H1 (cell line): Measurements from ENCODE around the gene LSM2. TPM values are rescaled to one million over a fixed set of nuclear protein-coding genes. Genes with fewer than 3 reads are reported as not detected.

Experiments used
- CTCF ChIA-PET: fragments of 300-600 bp; sonication (Branson Sonifier 250); formaldehyde crosslinking; loops from one replicate; lab custom pipeline; 2021; ENCODE audit not compliant: partially characterized antibody; lab: Charles Lee
- POLR2A ChIA-PET: fragments of 300-600 bp; sonication (Branson Sonifier 250); formaldehyde crosslinking; loops from one replicate; lab custom pipeline; 2021; ENCODE audit warnings: inconsistent platforms; ENCODE audit not compliant: partially characterized antibody; lab: Charles Lee
- DNase-seq, 2 experiments: peaks; one replicate each; pipeline versions ENCODE4 v3.0.0 to v3.0.0-alpha.2; 2010 to 2022; ENCODE audit warnings: low spot score in 2 of 2, low read depth in 1 of 2, mixed read lengths in 1 of 2
- FAIRE-seq: peaks from 2 replicates; lab custom pipeline; 2011; peaks lifted over from hg19 to GRCh38; lab: Jason Lieb, UNC
- H2AFZ ChIP-seq: 2 replicates; pipeline ENCODE4 v1.8.1; 2012; ENCODE audit warnings: low read length, inconsistent platforms
- H2AK5ac ChIP-seq: 2 replicates; pipeline ENCODE4 v1.6.1; 2013; ENCODE audit warnings: low read depth, low read length
- H2BK120ac ChIP-seq: replicated peaks from 2 replicates; pipeline ENCODE3; 2013; ENCODE audit warnings: low read depth, low read length, inconsistent platforms
- H2BK12ac ChIP-seq: 2 replicates; pipeline ENCODE4 v1.6.1; 2013; ENCODE audit warnings: low read depth, low read length
- H2BK15ac ChIP-seq: 2 replicates; pipeline ENCODE4 v1.6.1; 2013; ENCODE audit warnings: low read length
- H2BK20ac ChIP-seq: 2 replicates; pipeline ENCODE4 v1.6.1; 2013; ENCODE audit warnings: low read length
- H2BK5ac ChIP-seq: 2 replicates; pipeline ENCODE4 v1.6.1; 2013; ENCODE audit warnings: low read depth, low read length
- H3K14ac ChIP-seq: 2 replicates; pipeline ENCODE4 v1.6.1; 2013; ENCODE audit warnings: inconsistent platforms; ENCODE audit not compliant: insufficient read length
- H3K18ac ChIP-seq: 2 replicates; pipeline ENCODE4 v1.6.1; 2013; ENCODE audit warnings: low read length; ENCODE audit errors: extremely low read depth
- H3K23ac ChIP-seq: 2 replicates; pipeline ENCODE4 v1.6.1; 2013; ENCODE audit warnings: inconsistent platforms; ENCODE audit not compliant: insufficient read length
- H3K23me2 ChIP-seq: 2 replicates; pipeline ENCODE4 v1.6.1; 2013; ENCODE audit warnings: low read depth, low read length
- H3K27ac ChIP-seq: 2 replicates; pipeline ENCODE4 v1.6.1; 2011; ENCODE audit warnings: low read depth, low read length, inconsistent platforms
- H3K27me3 ChIP-seq, 4 experiments: replicated peaks in 1 of 4; 1 replicate in 1 of 4; 2 replicates in 3 of 4; pipeline versions ENCODE4 v1.6.1 to v1.8.1; 2011 to 2013; ENCODE audit warnings: low read length in 3 of 4, mild to moderate bottlenecking in 3 of 4, inconsistent platforms in 2 of 4, mixed read lengths in 2 of 4, moderate library complexity in 1 of 4; ENCODE audit not compliant: control insufficient read depth in 3 of 4, insufficient read depth in 3 of 4; ENCODE audit errors: extremely low read depth in 1 of 4
- H3K36me3 ChIP-seq, 4 experiments: 2 replicates each; pipeline versions ENCODE4 v1.6.1 to v1.8.1; 2011 to 2013; ENCODE audit warnings: mild to moderate bottlenecking in 4 of 4, low read length in 3 of 4, moderate library complexity in 2 of 4, control low read depth in 1 of 4, inconsistent platforms in 1 of 4; ENCODE audit not compliant: insufficient read depth in 4 of 4, control insufficient read depth in 2 of 4
- H3K4ac ChIP-seq: replicated peaks from 2 replicates; pipeline ENCODE3; 2013; ENCODE audit warnings: low read length, low read depth, mixed read lengths, inconsistent platforms; ENCODE audit not compliant: insufficient read length
- H3K4me1 ChIP-seq, 4 experiments: replicated peaks in 1 of 4; 1 replicate in 1 of 4; 2 replicates in 3 of 4; pipeline versions ENCODE4 v1.6.1 to v1.8.1; 2011 to 2013; ENCODE audit warnings: low read length in 3 of 4, inconsistent platforms in 2 of 4, mixed read lengths in 1 of 4; ENCODE audit not compliant: insufficient read depth in 4 of 4, control insufficient read depth in 3 of 4
- H3K4me2 ChIP-seq, 2 experiments: 2 replicates each; pipeline versions ENCODE4 v1.6.1 to v1.8.1; 2011 to 2013; ENCODE audit warnings: low read depth in 2 of 2, low read length in 2 of 2, control low read depth in 1 of 2, inconsistent platforms in 1 of 2, mild to moderate bottlenecking in 1 of 2; ENCODE audit not compliant: insufficient read depth in 1 of 2
- H3K4me3 ChIP-seq, 4 experiments: fragments of 200-600, 300-600 bp in 1 of 4; sonication (generic), shearing (Covaris generic), sonication (Bioruptor Twin) in 1 of 4; 2 replicates each; pipeline versions ENCODE4 v1.5.1 to v1.8.1; 2011 to 2016; ENCODE audit warnings: low read length in 4 of 4, low read depth in 3 of 4, control low read depth in 2 of 4, inconsistent platforms in 2 of 4, mild to moderate bottlenecking in 2 of 4, mixed read lengths in 1 of 4, moderate library complexity in 1 of 4; ENCODE audit not compliant: insufficient read depth in 2 of 4; ENCODE audit errors: extremely low read depth in 1 of 4
- H3K56ac ChIP-seq: replicated peaks from 2 replicates; pipeline ENCODE3; 2013; ENCODE audit warnings: low read depth, mild to moderate bottlenecking, mixed read lengths, low read length, inconsistent platforms; ENCODE audit not compliant: insufficient read length
- H3K79me1 ChIP-seq: 2 replicates; pipeline ENCODE4 v1.6.1; 2013; ENCODE audit warnings: low read depth, low read length, control low read depth
- H3K79me2 ChIP-seq, 2 experiments: 2 replicates each; pipeline versions ENCODE4 v1.6.1 to v1.8.1; 2012 to 2013; ENCODE audit warnings: low read length in 2 of 2, mild to moderate bottlenecking in 2 of 2, inconsistent platforms in 1 of 2; ENCODE audit not compliant: insufficient read depth in 2 of 2, control insufficient read depth in 1 of 2
- H3K9ac ChIP-seq, 4 experiments: replicated peaks in 1 of 4; 1 replicate in 1 of 4; 2 replicates in 3 of 4; pipeline versions ENCODE4 v1.6.1 to v1.8.1; 2011 to 2013; ENCODE audit warnings: low read depth in 3 of 4, low read length in 3 of 4, control low read depth in 2 of 4, mild to moderate bottlenecking in 2 of 4, moderate library complexity in 2 of 4, inconsistent platforms in 1 of 4; ENCODE audit errors: extremely low read depth in 1 of 4
- H3K9me3 ChIP-seq, 2 experiments: 2 replicates each; pipeline versions ENCODE4 v1.6.1 to v1.8.1; 2012 to 2013; ENCODE audit warnings: mild to moderate bottlenecking in 2 of 2, moderate library complexity in 2 of 2, control low read depth in 1 of 2, inconsistent platforms in 1 of 2, low read depth in 1 of 2, low read length in 1 of 2, mixed read lengths in 1 of 2; ENCODE audit not compliant: insufficient read depth in 2 of 2
- H4K20me1 ChIP-seq, 2 experiments: replicated peaks in 1 of 2; 2 replicates each; pipeline versions ENCODE3 to v1.8.1; 2011 to 2013; ENCODE audit warnings: inconsistent platforms in 2 of 2, low read length in 2 of 2, mild to moderate bottlenecking in 1 of 2; ENCODE audit not compliant: insufficient read depth in 2 of 2, control insufficient read depth in 1 of 2
- H4K5ac ChIP-seq: 2 replicates; pipeline ENCODE4 v1.6.1; 2013; ENCODE audit warnings: low read length, low read depth, mixed read lengths, inconsistent platforms; ENCODE audit not compliant: insufficient read length
- H4K8ac ChIP-seq: 2 replicates; pipeline ENCODE4 v1.8.0; 2013; ENCODE audit warnings: mild to moderate bottlenecking, moderate library complexity, low read length, inconsistent platforms; ENCODE audit not compliant: insufficient read depth; ENCODE audit errors: extremely low read depth
- H4K91ac ChIP-seq: replicated peaks from 2 replicates; pipeline ENCODE3; 2013; ENCODE audit warnings: low read length, mixed read lengths, inconsistent platforms; ENCODE audit not compliant: insufficient read length
- CHD1 ChIP-seq: IDR thresholded peaks from 2 replicates; pipeline ENCODE4 v1.6.1; 2012; ENCODE audit warnings: low read depth, low read length, improper control_type of control experiment
- CTBP2 ChIP-seq: IDR thresholded peaks from 2 replicates; pipeline ENCODE4 v1.7.0; 2011; ENCODE audit warnings: borderline replicate concordance, mild to moderate bottlenecking, moderate library complexity, mixed read lengths, low read length; ENCODE audit not compliant: insufficient read depth, insufficient read length
- KDM4A ChIP-seq: IDR thresholded peaks from one replicate; pipeline ENCODE4 v1.7.1; 2012; ENCODE audit warnings: low read depth, mild to moderate bottlenecking, moderate library complexity, low read length, inconsistent platforms; ENCODE audit not compliant: severe bottlenecking
- SUZ12 ChIP-seq: fragments of 200-600 bp; sonication (generic); IDR thresholded peaks from 2 replicates; pipeline ENCODE4 v1.6.1; 2012; ENCODE audit warnings: mild to moderate bottlenecking, inconsistent platforms, low read length, moderate library complexity, mixed read lengths
- WGBS, 2 experiments: shearing (Covaris generic) in 1 of 2; methylation state at CpG; one replicate each; pipeline versions ENCODE4 v1.1.6 to v1.1.7; 2013 to 2015; ENCODE audit warnings: low lambda C conversion rate in 2 of 2, mixed read lengths in 2 of 2, inconsistent platforms in 1 of 2, low coverage in 1 of 2, missing lambda C conversion rate in 1 of 2; ENCODE audit not compliant: insufficient replicate concordance in 2 of 2, insufficient coverage in 1 of 2, insufficient read length in 1 of 2; ENCODE audit errors: extremely low coverage in 1 of 2, missing lambda C conversion rate in 1 of 2; 5-methylcytosine and 5-hydroxymethylcytosine counted together
- polyA plus RNA-seq, 7 experiments: library from polyadenylated mRNA; depleted of rRNA in 3 of 7; stranded (reverse) in 5 of 7; unstranded in 2 of 7; fragments of >200 nt in 5 of 7; fragments of 200-250 nt in 2 of 7; gene quantifications; 1 replicate in 5 of 7; 2 replicates in 1 of 7; 4 replicates in 1 of 7; pipeline versions ENCODE4 v1.2.1 to v1.2.3, GENCODE V29; 2011 to 2013; ENCODE audit warnings: missing spikeins in 2 of 7, mixed read lengths in 2 of 7
- total RNA-seq: library from RNA; stranded (reverse); fragmentation: NEBNext Ultra II Directional; extraction: Animal tissue kit (Norgen Biotek cat#: 25700); gene quantifications from 2 replicates; pipeline ENCODE4 v1.2.1, GENCODE V29; 2021

The LSM2 gene
- total and polyA plus RNA-seq, 2 of the 8 experiments (the other 6 are each of a cell fraction or from before 2014, with no cell fraction given), result 127 to 168 TPM

- Histone ChIP-seq H2BK12ac (no peak within 1 kb of the TSS), H2BK15ac (0 out of 2 replicates have a peak within 1 kb of the TSS, but pooled peaks have one; percentile 12), H3K9ac (no peak within 1 kb of the TSS; a peak in 1 of 7 replicates), H3K18ac (no peak within 1 kb of the TSS), H3K4me2 (peak within 1 kb of the TSS in 1 of 2 experiments; percentile 6; a peak in 1 of 4 replicates), H3K79me1 (no peaks in the 10 kb centered on the region), H4K20me1 (no peaks in the 10 kb centered on the region), H2AK5ac (no peak within 1 kb of the TSS), H2BK20ac (no peak within 1 kb of the TSS), H3K23ac (no peak within 1 kb of the TSS), H4K8ac (no peak within 1 kb of the TSS; the same call in 1 of the 2 replicates), H3K4me1 (peaks cover 0 to 9% (median under 1%) of the 10 kb centered on the region in 4 experiments; a peak in 4 of 7 replicates), H3K27ac (0 out of 2 replicates have a peak within 1 kb of the TSS, but pooled peaks have one; percentile 32), H3K79me2 (no peaks in the 10 kb centered on the region), H3K36me3 (peaks cover 0 to 16% (median 1%) of the 10 kb centered on the region in 4 experiments; a peak in 3 of 8 replicates), H3K4me3 (no peak within 1 kb of the TSS), H3K27me3 (no peaks in the 10 kb centered on the region), H2BK5ac (peak within 1 kb of the TSS; percentile 20; the same call in 1 of the 2 replicates), H2BK120ac (no peak within 1 kb of the TSS), H3K4ac (no peak within 1 kb of the TSS), H3K9me3 (no peaks in the 10 kb centered on the region), H4K91ac (peak within 1 kb of the TSS; percentile 31), H3K56ac (no peak within 1 kb of the TSS), H2AFZ (no peak within 1 kb of the TSS), H3K14ac (no peak within 1 kb of the TSS), H3K23me2 (peaks cover 3% of the 10 kb centered on the region; the same call in 1 of the 2 replicates), H4K5ac (no peak within 1 kb of the TSS)
- no peak for DNase-seq
- WGBS, 2 experiments, result 86% methylated on average over 4 of the region's 4 CpGs; no CpG with 5 or more reads in 1 of the 2 experiments
- no peak for TF ChIP-seq SUZ12
- no peak for TF ChIP-seq KDM4A
- TF ChIP-seq CHD1, result no peak
- no peak for TF ChIP-seq CTBP2
- ChIA-PET POLR2A (interaction anchor here (0.6 to 6.3 kb wide), 6 partner anchors 9 to 59 kb away, joined by 3 to 38 read pairs (median 7); partner anchors contain the start of genes ABHD16A, CLIC1 and MSH5), CTCF (interaction anchor here (1.3 to 1.6 kb wide), 4 partner anchors 11 to 29 kb away, joined by 3 to 4 read pairs (median 3); no protein-coding TSS in a partner anchor)
- no peak for FAIRE-seq
Measured at GRCh38 chr6:31762356-31762755, 44.4 kb downstream of the LSM2 start, which contains the start of gene SAPCD1. Gene SAPCD1, plus strand, starts transcription at chr6:31762656. Its CDS starts 399 bp downstream, at chr6:31763055.
